ENCODE results near the gene SECISBP2.
"Not testable (repeated sequence)": the region's sequence is repeated elsewhere in the genome, so short reads cannot be mapped to it uniquely, and the experiment has no call there.

SECISBP2 gene

GRCh38 chr9:89284076-89284475 is 34.2 kb upstream of the SECISBP2 start:
- ATAC-seq (ENCODE audit: low read depth) = no peak
- TF ChIP-seq CTCF (IDR thresholded peaks at IDR 0.05; ENCODE audit: poor library complexity, severe bottlenecking) = no peak

DNA sequence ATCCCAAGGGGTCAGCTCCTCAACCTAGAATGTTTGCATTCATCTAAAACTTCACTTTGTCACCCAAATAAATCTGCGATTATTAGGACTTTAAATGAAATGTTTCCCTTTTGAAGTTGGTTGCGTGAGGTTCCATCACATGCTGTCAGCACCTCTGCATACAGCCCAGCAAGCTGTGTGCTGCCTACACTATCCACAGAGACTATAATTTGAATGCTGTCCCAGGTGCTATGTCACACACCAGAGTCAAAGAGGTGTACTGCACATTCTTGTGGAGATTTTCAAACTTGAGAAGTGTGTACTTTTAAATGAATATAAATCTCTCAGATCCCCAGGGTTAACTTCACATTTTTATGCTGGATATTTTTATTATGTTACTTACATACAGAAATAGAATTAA is 26.6 kb upstream of the SECISBP2 start:
- Histone ChIP-seq H3K4me1 (ENCODE audit: insufficient read depth, poor library complexity, severe bottlenecking) (no peaks in the 10 kb centered on the region), H3K9me3 (ENCODE audit: severe bottlenecking) (no peaks in the 10 kb centered on the region), H3K27ac (ENCODE audit: poor library complexity, severe bottlenecking) (no peak overlapping the region), H3K4me3 (ENCODE audit: severe bottlenecking) (no peak overlapping the region), H3K27me3 (ENCODE audit: insufficient read depth, poor library complexity, severe bottlenecking) (no peaks in the 10 kb centered on the region), H3K36me3 (ENCODE audit: low read depth) (no peaks in the 10 kb centered on the region)
- ATAC-seq (ENCODE audit: low read depth) (no peak), DNase-seq (ENCODE audit: low spot score) (no peak)
- no peak for TF ChIP-seq CTCF (IDR thresholded peaks at IDR 0.05; ENCODE audit: poor library complexity, severe bottlenecking)

More at GRCh38 chr9:89284076-89284475, 34.2 kb upstream of the SECISBP2 start:
- Histone ChIP-seq H3K27ac (ENCODE audit: poor library complexity, severe bottlenecking) (no peak overlapping the region), H3K36me3 (ENCODE audit: low read depth) (no peaks in the 10 kb centered on the region), H3K27me3 (ENCODE audit: insufficient read depth, poor library complexity, severe bottlenecking) (no peaks in the 10 kb centered on the region), H3K4me3 (ENCODE audit: severe bottlenecking) (no peak overlapping the region), H3K4me1 (ENCODE audit: insufficient read depth, poor library complexity, severe bottlenecking) (no peaks in the 10 kb centered on the region), H3K9me3 (ENCODE audit: severe bottlenecking) (no peaks in the 10 kb centered on the region)
- DNase-seq (ENCODE audit: low spot score) = no peak

GRCh38 chr9:89293014-89293413 is 25.3 kb upstream of the SECISBP2 start:
- H3K27ac ChIP-seq (ENCODE audit: poor library complexity, severe bottlenecking) = no peak overlapping the region
- DNase-seq (ENCODE audit: low spot score) (no peak), ATAC-seq (ENCODE audit: low read depth) (no peak)
- H3K9me3 ChIP-seq (ENCODE audit: severe bottlenecking) = no peaks in the 10 kb centered on the region
- H3K27me3 ChIP-seq (ENCODE audit: insufficient read depth, poor library complexity, severe bottlenecking) = no peaks in the 10 kb centered on the region
- H3K4me1 ChIP-seq (ENCODE audit: insufficient read depth, poor library complexity, severe bottlenecking) = no peaks in the 10 kb centered on the region
- no peak overlapping the region for H3K4me3 ChIP-seq (ENCODE audit: severe bottlenecking)
- H3K36me3 ChIP-seq (ENCODE audit: low read depth) = no peaks in the 10 kb centered on the region
- no peak for TF ChIP-seq CTCF (IDR thresholded peaks at IDR 0.05; ENCODE audit: poor library complexity, severe bottlenecking)

- H3K4me3 ChIP-seq (ENCODE audit: severe bottlenecking) = no peak overlapping the region
- H3K36me3 ChIP-seq (ENCODE audit: low read depth) = no peaks in the 10 kb centered on the region
- no peak for TF ChIP-seq CTCF (IDR thresholded peaks at IDR 0.05; ENCODE audit: poor library complexity, severe bottlenecking)
- peaks cover 13% of the 10 kb centered on the region for H3K4me1 ChIP-seq (ENCODE audit: insufficient read depth, poor library complexity, severe bottlenecking)
- no peaks in the 10 kb centered on the region for H3K27me3 ChIP-seq (ENCODE audit: insufficient read depth, poor library complexity, severe bottlenecking)
- DNase-seq (ENCODE audit: low spot score) = no peak
- H3K9me3 ChIP-seq (ENCODE audit: severe bottlenecking) = no peaks in the 10 kb centered on the region
- H3K27ac ChIP-seq (ENCODE audit: poor library complexity, severe bottlenecking) = no peak overlapping the region
- ATAC-seq (ENCODE audit: low read depth) = no peak
These were observed 22.9 kb upstream of the SECISBP2 start for GRCh38 chr9:89295400-89295799.

- not testable (repeated sequence) for ATAC-seq (ENCODE audit: low read depth); H3K9me3 ChIP-seq (ENCODE audit: severe bottlenecking); H3K4me3 ChIP-seq (ENCODE audit: severe bottlenecking); H3K27me3 ChIP-seq (ENCODE audit: insufficient read depth, poor library complexity, severe bottlenecking); H3K36me3 ChIP-seq (ENCODE audit: low read depth); H3K27ac ChIP-seq (ENCODE audit: poor library complexity, severe bottlenecking); DNase-seq (ENCODE audit: low spot score)
- peaks cover 13% of the 10 kb centered on the region for H3K4me1 ChIP-seq (ENCODE audit: insufficient read depth, poor library complexity, severe bottlenecking)
These were observed 16.3 kb upstream of the SECISBP2 start for GRCh38 chr9:89301996-89302395.

Measured in RWPE2 (cell line).